ENCODE results near the gene ADAMTS8. TPM values are rescaled to one million over a fixed set of nuclear protein-coding genes. Genes with fewer than 3 reads are reported as not detected.
A peak's percentile ranks its signal among the peaks of the same experiment; 100 is the strongest.

The ADAMTS8 gene
- total RNA-seq, 1 donor = not detected

GRCh38 chr11:130404727-130405126 lies 23.7 kb downstream of the ADAMTS8 start:
- no peak for TF ChIP-seq CTCF (IDR thresholded peaks at IDR 0.05; ENCODE audit: insufficient read depth, low read depth, low read length)

GRCh38 chr11:130403967-130404366 lies 24.4 kb downstream of the ADAMTS8 start:
- no peak for DNase-seq (ENCODE audit: low read depth)
- TF ChIP-seq CTCF (IDR thresholded peaks at IDR 0.05; ENCODE audit: insufficient read depth, low read depth, low read length) = no peak
- H3K4me3 ChIP-seq (ENCODE audit: low read depth, low read length) = no peak overlapping the region

More at GRCh38 chr11:130404727-130405126, 23.7 kb downstream of the ADAMTS8 start:
- no peak overlapping the region for H3K4me3 ChIP-seq (ENCODE audit: low read depth, low read length)
- no peak for DNase-seq (ENCODE audit: low read depth)

GRCh38 chr11:130403271-130403804 lies 25.1 kb downstream of the ADAMTS8 start:
- no peak for TF ChIP-seq CTCF (IDR thresholded peaks at IDR 0.05; ENCODE audit: insufficient read depth, low read depth, low read length)
- DNase-seq (ENCODE audit: low read depth) = peak; percentile 82
- H3K4me3 ChIP-seq (ENCODE audit: low read depth, low read length) = no peak overlapping the region

GRCh38 chr11:130402570-130402969 lies 25.8 kb downstream of the ADAMTS8 start:
- TF ChIP-seq CTCF (IDR thresholded peaks at IDR 0.05; ENCODE audit: insufficient read depth, low read depth, low read length) = no peak
- H3K4me3 ChIP-seq (ENCODE audit: low read depth, low read length) = no peak overlapping the region
- no peak for DNase-seq (ENCODE audit: low read depth)

GRCh38 chr11:130400781-130401483 lies 27.5 kb downstream of the ADAMTS8 start:
- no peak overlapping the region for H3K4me3 ChIP-seq (ENCODE audit: low read depth, low read length)
- no peak for TF ChIP-seq CTCF (IDR thresholded peaks at IDR 0.05; ENCODE audit: insufficient read depth, low read depth, low read length)
- peak; percentile 53 for DNase-seq (ENCODE audit: low read depth)

GRCh38 chr11:130399196-130399595 lies 29.2 kb downstream of the ADAMTS8 start:
- TF ChIP-seq CTCF (IDR thresholded peaks at IDR 0.05; ENCODE audit: insufficient read depth, low read depth, low read length) = no peak
- no peak for DNase-seq (ENCODE audit: low read depth)
- H3K4me3 ChIP-seq (ENCODE audit: low read depth, low read length) = no peak overlapping the region
